ENCODE measurements around the gene NKD1.
"Not testable (repeated sequence)": the region's sequence is repeated elsewhere in the genome, so short reads cannot be mapped to it uniquely, and the experiment has no call there.

Gene NKD1

DNA sequence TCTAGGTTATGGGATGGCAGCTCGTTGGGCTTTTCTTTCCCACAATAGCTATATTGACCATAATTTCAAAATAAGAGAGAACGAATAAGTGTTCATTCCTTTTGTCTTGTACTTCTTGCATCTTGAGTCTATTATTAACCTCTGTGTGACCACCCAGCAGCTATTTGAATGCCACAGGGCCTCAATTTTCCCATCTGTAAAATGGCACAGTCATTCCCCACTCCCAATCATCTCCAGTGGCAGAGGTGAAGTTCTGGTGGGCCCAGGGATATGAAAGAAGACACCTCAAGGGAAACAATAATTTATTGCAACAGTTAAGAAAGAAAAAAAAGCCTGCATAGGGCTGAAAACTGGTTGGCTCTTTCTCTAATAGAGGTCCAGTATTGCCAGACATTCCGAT is 28.6 kb upstream of the NKD1 start:
- no peak for DNase-seq

- peak in 50 of 56 donors; percentile 7 to 84 (median 66) for DNase-seq
Measured at GRCh38 chr16:50520451-50521245, 27.5 kb upstream of the NKD1 start.

DNA sequence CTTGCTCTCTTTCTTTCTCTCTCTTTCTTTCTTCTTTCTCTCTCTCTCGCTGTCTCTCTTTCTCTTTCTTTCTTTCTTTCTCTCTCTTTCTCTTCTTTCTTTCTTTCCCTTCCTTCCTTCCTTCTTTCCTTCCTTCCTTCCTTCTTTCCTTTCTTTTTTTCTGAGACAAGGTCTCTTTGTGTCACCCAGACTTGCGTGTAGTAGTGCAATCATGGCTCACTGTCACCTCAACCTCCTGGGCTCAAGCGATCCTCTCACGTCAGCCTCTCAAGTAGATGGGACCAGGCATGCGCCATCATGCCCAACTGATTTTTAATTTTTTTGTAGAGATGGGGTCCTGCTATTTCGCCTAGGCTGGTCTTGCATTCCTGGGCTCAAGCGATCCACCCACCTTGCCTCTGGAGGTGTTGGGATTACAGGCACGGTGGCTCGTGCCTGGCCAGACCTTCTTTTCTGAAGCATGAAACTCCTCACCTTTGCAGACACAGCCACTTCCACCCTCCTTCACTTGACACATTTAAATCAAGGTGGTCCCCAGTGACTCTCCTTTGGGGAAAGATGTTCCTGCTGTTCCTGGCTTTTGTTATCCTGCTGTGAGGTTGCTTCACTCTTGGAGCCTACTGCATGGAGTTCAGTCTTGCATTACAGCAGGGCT is 26.8 kb upstream of the NKD1 start:
- DNase-seq = no peak

DNA sequence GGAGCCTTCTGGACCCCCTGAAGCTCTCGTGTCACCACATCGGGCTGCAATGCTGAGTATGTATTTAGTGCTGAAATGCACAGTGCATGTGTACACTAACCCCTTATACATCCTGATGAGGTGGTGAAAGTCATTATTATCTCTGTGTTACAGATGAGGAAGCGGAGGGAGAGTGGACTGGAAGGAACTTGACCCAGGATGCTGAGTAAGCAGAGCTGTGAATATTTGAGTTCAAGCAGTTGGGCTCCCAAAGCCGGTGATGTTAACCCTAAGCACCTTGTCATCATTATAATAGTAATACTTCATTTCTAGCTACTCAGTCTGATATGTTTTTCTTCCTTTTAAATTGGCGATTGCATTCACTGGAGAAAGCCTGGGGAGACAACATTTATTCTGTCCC is 25.9 kb upstream of the NKD1 start:
- DNase-seq = no peak

GRCh38 chr16:50523710-50524109 is 24.5 kb upstream of the NKD1 start:
- DNase-seq = no peak

GRCh38 chr16:50525262-50525661 is 22.9 kb upstream of the NKD1 start:
- DNase-seq = no peak

DNA sequence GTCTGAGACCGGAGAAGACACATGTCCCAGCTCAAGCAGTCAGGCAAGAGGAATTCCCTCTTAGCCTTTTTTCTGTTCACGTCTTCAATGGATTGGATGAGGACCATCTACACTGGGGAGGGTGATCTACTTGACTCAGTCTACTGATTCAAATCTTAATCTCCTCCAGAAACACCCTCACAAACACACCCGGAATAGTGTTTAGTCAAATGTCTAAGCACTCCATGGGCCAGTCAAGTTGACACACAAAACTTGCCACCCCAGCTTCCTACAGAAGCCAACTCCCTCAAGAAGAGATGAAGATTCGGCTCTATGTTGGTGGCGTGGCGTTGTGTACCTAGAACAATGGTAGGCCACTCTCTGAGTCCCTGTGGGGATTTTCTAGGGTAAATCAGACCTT is 22.5 kb upstream of the NKD1 start:
- no peak for DNase-seq

DNA sequence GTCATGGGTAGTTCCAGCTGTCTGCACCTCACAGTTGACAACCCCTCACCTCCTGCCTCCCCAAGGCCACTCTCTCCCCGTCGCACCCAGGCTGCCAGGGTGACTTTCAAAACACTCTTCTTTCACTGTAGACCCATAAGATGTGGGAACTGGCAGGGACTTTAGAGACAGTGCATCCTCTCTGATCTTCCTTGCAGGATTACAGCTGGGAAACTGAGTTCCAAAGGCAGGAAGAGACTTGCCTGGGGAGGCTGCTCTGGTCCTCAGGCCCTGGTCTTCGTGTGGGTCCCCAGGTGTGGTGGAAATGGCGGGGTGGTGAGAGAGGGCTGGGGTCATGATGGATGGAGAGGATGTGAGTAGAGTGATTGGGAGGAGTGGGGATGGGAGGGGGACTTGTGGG is 21.9 kb upstream of the NKD1 start:
- no peak for DNase-seq

- DNase-seq = no peak
Measured at GRCh38 chr16:50526796-50527195, 21.4 kb upstream of the NKD1 start.

DNA sequence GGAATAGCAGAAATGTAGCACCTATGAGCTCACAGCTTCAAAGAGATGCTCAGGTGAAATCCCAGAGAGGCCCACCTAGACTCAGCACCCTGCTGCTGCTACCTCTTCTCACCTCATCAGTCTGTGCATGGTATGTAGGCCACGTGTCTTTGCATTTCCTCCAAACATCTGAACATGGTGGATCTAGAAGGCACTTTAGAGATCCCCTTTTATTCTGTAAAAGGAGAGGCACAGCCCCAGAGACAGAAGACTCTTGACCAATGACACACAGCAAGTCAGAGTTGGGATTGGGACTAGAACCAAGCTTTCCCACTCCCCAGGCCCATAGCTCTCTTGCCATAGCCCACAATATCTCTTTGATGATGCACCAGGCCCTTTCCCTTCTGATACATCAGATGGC is 19.4 kb upstream of the NKD1 start:
- DNase-seq = no peak

- DNase-seq = no peak
Measured at GRCh38 chr16:50529334-50529733, 18.9 kb upstream of the NKD1 start.

DNA sequence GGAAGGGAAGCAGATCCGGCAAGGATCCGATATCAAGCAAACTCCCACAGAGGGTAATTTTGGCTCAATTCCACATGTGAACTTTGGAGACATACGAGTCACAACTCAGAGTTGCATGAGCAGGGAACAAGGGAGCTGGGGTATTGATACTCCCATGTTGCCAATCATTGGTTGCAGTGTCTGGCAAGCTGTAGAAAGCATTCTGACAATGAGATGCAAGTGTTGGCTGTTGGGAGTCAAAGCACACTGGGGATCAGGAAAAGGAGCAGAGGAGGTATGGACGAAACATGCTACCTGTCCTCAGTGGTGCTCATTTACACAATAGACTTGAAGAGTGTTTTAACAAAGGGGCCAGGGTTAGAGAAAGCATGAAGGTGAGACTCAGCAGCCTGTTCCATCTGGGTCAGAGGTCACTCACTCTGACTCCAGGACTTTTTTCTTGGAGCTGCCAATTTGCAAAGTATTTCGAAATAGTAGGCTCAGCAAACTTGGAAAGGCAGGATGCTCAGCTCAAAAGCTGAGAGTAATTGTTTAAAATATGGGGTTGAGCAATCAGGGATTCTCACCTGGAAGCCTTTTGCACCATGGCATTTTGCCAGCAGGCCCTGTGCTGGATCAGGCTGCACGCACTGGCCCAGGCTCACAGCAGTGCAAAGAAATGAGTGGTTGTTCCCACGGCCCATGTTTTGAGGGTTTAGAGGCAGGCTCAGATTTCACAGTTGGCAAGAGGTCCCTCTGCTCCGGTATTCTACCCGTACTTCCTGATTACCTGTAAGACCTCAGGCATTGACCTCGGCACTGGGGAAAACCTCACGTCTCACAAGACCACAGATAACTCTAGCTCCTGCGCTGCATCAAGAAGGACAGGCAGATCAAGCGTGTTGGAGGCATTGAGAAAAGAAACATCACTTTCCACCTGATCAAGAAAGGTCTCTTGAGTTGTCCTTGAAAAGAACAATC is 17.6 kb upstream of the NKD1 start:
- DNase-seq = no peak

DNA sequence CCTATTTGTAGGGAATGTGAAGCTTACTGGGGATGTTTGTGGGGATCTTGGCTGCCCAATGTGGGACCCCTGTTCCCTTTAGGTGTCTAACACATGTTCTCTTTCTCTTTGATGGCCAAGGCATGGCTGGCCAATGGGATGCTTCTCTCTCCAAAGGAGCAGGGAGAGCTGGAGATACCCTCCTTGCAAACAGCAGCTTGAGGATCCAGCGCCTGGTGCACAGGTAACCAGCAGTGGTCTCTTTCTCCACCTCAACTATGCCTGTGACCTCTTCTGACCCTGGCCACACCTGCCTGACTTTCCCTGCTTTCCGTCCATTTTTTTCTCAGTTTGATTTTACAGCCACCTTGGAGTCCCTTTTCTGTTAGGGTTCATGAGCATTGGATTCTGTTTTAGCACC is 16.8 kb upstream of the NKD1 start:
- no peak for DNase-seq

GRCh38 chr16:50531901-50532300 is 16.3 kb upstream of the NKD1 start:
- DNase-seq = no peak

DNA sequence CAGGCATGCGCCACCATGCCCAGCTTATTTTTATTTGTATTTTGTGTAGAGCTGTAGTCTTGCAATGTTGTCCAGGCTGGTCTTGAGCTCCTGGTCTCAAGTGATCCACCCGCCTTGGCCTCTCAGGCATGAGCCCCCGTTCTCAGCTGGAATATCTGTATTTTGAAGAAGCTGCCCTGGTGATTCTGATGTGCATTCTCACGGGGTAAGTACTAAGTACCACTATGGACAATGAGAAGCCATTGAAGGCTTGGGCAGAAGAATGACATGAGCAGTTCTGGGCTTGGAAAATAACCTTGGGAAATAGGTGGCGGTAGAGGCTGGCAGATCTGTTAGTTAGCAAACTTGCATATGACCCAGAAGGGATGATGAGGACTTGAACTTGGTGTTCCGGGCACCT is 15.6 kb upstream of the NKD1 start:
- no peak for DNase-seq

DNA sequence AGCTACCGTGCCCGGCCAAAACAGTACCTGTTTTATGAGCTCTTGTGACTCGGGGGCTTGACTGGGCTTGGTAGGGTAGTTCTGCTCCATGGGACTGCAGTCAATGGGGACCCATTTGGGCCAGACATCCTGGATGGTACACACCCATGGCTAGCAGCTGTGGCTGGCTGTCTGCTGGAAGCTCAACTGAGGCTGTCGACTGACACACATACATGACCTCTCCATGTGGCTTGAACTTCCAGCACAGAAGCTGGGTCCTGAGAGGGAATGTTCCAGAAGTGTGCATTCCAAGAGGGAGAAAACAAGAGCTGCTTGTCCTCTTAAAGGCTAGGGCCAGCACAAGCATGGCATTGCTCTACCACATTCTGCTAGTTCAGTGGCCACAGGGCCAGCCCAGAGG is 14.9 kb upstream of the NKD1 start:
- no peak for DNase-seq

GRCh38 chr16:50534091-50534490 is 14.1 kb upstream of the NKD1 start:
- no peak for DNase-seq

DNA sequence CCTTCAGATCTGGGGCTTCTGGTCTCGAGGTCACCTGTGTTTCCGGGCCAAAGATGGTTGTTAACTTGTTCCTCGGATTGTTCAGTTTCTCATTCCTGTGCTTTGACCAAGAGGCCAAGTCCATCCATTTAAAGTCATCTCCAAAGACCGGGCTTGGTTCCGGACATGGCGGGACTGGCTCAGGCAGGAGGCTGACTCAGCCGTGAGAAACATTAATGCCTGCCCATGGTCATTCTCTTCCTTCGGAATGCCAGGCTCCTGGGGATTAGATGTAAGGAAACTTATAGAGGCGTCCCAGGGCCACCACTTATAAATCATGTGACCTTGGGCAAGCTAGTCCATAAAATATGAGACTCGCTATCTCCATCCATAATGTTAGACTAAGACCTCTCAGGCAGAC is 13.6 kb upstream of the NKD1 start:
- no peak for DNase-seq

GRCh38 chr16:50534958-50535357 is 13.2 kb upstream of the NKD1 start:
- no peak for DNase-seq

- no peak for DNase-seq
Measured at GRCh38 chr16:50535506-50536257, 12.5 kb upstream of the NKD1 start.

DNA sequence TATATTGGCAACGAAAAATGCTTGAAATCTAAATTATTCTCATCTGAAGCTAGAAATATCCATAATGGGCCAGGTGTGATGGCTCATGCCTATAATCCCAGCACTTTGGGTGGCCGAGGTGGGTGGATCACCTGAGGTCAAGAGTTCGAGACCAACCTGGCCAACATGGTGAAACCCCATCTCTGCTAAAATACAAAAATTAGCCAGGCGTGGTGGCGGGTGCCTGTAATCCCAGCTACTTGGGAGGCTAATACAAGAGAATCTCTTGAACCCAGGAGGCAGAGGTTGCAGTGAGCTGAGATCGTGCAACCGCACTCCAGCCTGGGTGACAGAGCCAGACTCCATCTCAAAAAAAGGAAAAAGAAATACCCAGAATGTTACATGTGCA is 11.9 kb upstream of the NKD1 start:
- DNase-seq = not testable (repeated sequence)
